CD14-positive monocyte (primary cell): ENCODE data around the gene DYSF. TPM values are rescaled to one million over a fixed set of nuclear protein-coding genes. Genes with fewer than 3 reads are reported as not detected.

Source experiments
- DNase-seq, 3 donors: peaks; one replicate each; pipeline ENCODE4 v3.0.0-alpha.2; 2011 to 2022
- H2AFZ ChIP-seq: 2 replicates; pipeline ENCODE4 v1.6.0; 2012; ENCODE audit warnings: mild to moderate bottlenecking, low read depth, low read length, inconsistent platforms; ENCODE audit not compliant: insufficient read depth, poor library complexity, severe bottlenecking
- H3K27ac ChIP-seq, 2 donors: 1 replicate in 1 of 2; 2 replicates in 1 of 2; pipeline ENCODE4 v1.5.1; 2012 to 2013; ENCODE audit warnings: low read length in 2 of 2, control low read depth in 1 of 2, inconsistent platforms in 1 of 2, low read depth in 1 of 2, mild to moderate bottlenecking in 1 of 2
- H3K27me3 ChIP-seq, 2 donors: one replicate each; pipeline versions ENCODE4 v1.6.0 to v1.6.1; 2011 to 2013; ENCODE audit warnings: low read length in 2 of 2; ENCODE audit not compliant: control insufficient read depth in 2 of 2, insufficient read depth in 2 of 2
- H3K36me3 ChIP-seq, 2 donors: replicated peaks in 1 of 2; 1 replicate in 1 of 2; 2 replicates in 1 of 2; pipeline versions ENCODE4 v1.5.1 to v1.6.1; 2012 to 2013; ENCODE audit warnings: low read length in 2 of 2, control low read depth in 1 of 2, inconsistent platforms in 1 of 2, mild to moderate bottlenecking in 1 of 2; ENCODE audit not compliant: insufficient read depth in 2 of 2, control insufficient read depth in 1 of 2
- H3K4me1 ChIP-seq, 2 donors: 1 replicate in 1 of 2; 2 replicates in 1 of 2; pipeline versions ENCODE4 v1.5.1 to v1.6.1; 2012 to 2013; ENCODE audit warnings: low read length in 2 of 2, control low read depth in 1 of 2, inconsistent platforms in 1 of 2, mild to moderate bottlenecking in 1 of 2, moderate library complexity in 1 of 2; ENCODE audit not compliant: insufficient read depth in 2 of 2, control insufficient read depth in 1 of 2
- H3K4me2 ChIP-seq: replicated peaks from 2 replicates; pipeline ENCODE3; 2012; ENCODE audit warnings: low read length, moderate library complexity, mild to moderate bottlenecking; ENCODE audit not compliant: poor library complexity, severe bottlenecking; ENCODE audit errors: extremely low read depth
- H3K4me3 ChIP-seq, 3 experiments: fragments of 200-600 bp in 1 of 3; sonication (generic) in 1 of 3; replicated peaks in 1 of 3; 1 replicate in 2 of 3; 2 replicates in 1 of 3; pipeline ENCODE4 v1.5.1; 2011 to 2013; ENCODE audit warnings: low read length in 3 of 3, mild to moderate bottlenecking in 3 of 3, control low read depth in 2 of 3, low read depth in 2 of 3, inconsistent platforms in 1 of 3, moderate library complexity in 1 of 3
- H3K79me2 ChIP-seq: 2 replicates; pipeline ENCODE4 v1.6.0; 2012; ENCODE audit warnings: mild to moderate bottlenecking, control low read depth, inconsistent platforms, low read length, moderate library complexity; ENCODE audit not compliant: insufficient read depth
- H3K9ac ChIP-seq: 2 replicates; pipeline ENCODE4 v1.6.0; 2017; ENCODE audit warnings: low read length, mild to moderate bottlenecking; ENCODE audit not compliant: insufficient read depth, poor library complexity, severe bottlenecking
- H3K9me3 ChIP-seq, 2 donors: replicated peaks in 1 of 2; 1 replicate in 1 of 2; 2 replicates in 1 of 2; pipeline versions ENCODE4 v1.5.1 to v1.6.1; 2012 to 2013; ENCODE audit warnings: low read length in 2 of 2, control low read depth in 1 of 2; ENCODE audit not compliant: control insufficient read depth in 1 of 2, insufficient read depth in 1 of 2
- H4K20me1 ChIP-seq: 2 replicates; pipeline ENCODE4 v1.6.0; 2012; ENCODE audit warnings: mild to moderate bottlenecking, low read length, control low read depth, moderate library complexity; ENCODE audit not compliant: insufficient read depth
- H3K27ac Mint-ChIP-seq, 7 donors: one replicate each; pipeline ENCODE4 v1.8.0; 2020; ENCODE audit warnings: mild to moderate bottlenecking in 7 of 7, mixed read lengths in 7 of 7, moderate library complexity in 6 of 7, inconsistent platforms in 2 of 7
- H3K27me3 Mint-ChIP-seq, 3 donors: one replicate each; pipeline ENCODE4 v1.8.0; 2021 to 2022; ENCODE audit warnings: low read depth in 3 of 3, mild to moderate bottlenecking in 3 of 3, mixed read lengths in 3 of 3, moderate library complexity in 3 of 3, inconsistent platforms in 1 of 3
- H3K36me3 Mint-ChIP-seq, 2 donors: one replicate each; pipeline ENCODE4 v1.8.0; 2020; ENCODE audit warnings: mixed read lengths in 2 of 2, inconsistent platforms in 1 of 2, mild to moderate bottlenecking in 1 of 2
- H3K4me1 Mint-ChIP-seq: one replicate; pipeline ENCODE4 v1.8.0; 2020; ENCODE audit warnings: mild to moderate bottlenecking, mixed read lengths
- H3K4me3 Mint-ChIP-seq, 2 donors: one replicate each; pipeline ENCODE4 v1.8.0; 2020; ENCODE audit warnings: mild to moderate bottlenecking in 2 of 2, mixed read lengths in 2 of 2, moderate library complexity in 1 of 2
- H3K9me3 Mint-ChIP-seq, 7 donors: one replicate each; pipeline ENCODE4 v1.8.0; 2020 to 2022; ENCODE audit warnings: mixed read lengths in 7 of 7, mild to moderate bottlenecking in 6 of 7, moderate library complexity in 6 of 7, inconsistent platforms in 2 of 7
- WGBS: methylation state at CpG from one replicate; pipeline ENCODE4 v1.1.5; 2013; ENCODE audit warnings: missing lambda C conversion rate; ENCODE audit not compliant: insufficient coverage; 5-methylcytosine and 5-hydroxymethylcytosine counted together
- intact Hi-C, 2 donors: fragments of 100-400 bp; cut with micrococcal nuclease; formaldehyde crosslinking; loops; one replicate each; pipeline versions ENCODE4 v1.15.0 to v1.15.1; 2023
- polyA plus RNA-seq, 3 donors: library from polyadenylated mRNA; depleted of rRNA in 1 of 3; unstranded in 2 of 3; stranded (reverse) in 1 of 3; fragments of 300-500 nt in 2 of 3; fragments of >200 nt in 1 of 3; fragmentation: Illumina TruSeq in 2 of 3; gene quantifications; 1 replicate in 2 of 3; 2 replicates in 1 of 3; pipeline ENCODE4 v1.2.3, GENCODE V29; 2012 to 2021
- TF ChIP-seq, protein P1 (sequence below): fragments of 200-600 bp; IDR thresholded peaks from one replicate; pipeline ENCODE4 v1.8.0; 2022; ENCODE audit warnings: antibody characterized with exemption, mild to moderate bottlenecking

DYSF gene
- polyA plus RNA-seq, 3 donors = 16.1 to 72.5 (median 31.2) TPM

- Mint-ChIP-seq H3K27ac (peak overlapping the region in 6 of 7 donors; percentile 14 to 80 (median 60)), H3K9me3 (peaks cover 0 to 2% (median 0%) of the 10 kb centered on the region in 7 donors), H3K4me3 (peak overlapping the region; percentile 84 to 91), H3K4me1 (peaks cover 84% of the 10 kb centered on the region), H3K36me3 (peaks cover 38 to 55% of the 10 kb centered on the region in 2 donors), H3K27me3 (peaks cover 3 to 10% (median 10%) of the 10 kb centered on the region in 3 donors)
- Histone ChIP-seq H3K79me2 (peaks cover 79% of the 10 kb centered on the region), H4K20me1 (peaks cover 65% of the 10 kb centered on the region), H3K36me3 (peaks cover 19 to 44% of the 10 kb centered on the region in 2 donors), H3K4me2 (peak overlapping the region; percentile 98), H3K9ac (peak overlapping the region; percentile 76), H3K4me3 (peak overlapping the region in 1 of 3 experiments; percentile 96), H3K27ac (peak overlapping the region in 1 of 2 donors; percentile 76), H3K4me1 (peaks cover 66 to 88% of the 10 kb centered on the region in 2 donors), H3K27me3 (no peaks in the 10 kb centered on the region), H2AFZ (no peak overlapping the region), H3K9me3 (no peaks in the 10 kb centered on the region)
- TF ChIP-seq, protein P1, sequence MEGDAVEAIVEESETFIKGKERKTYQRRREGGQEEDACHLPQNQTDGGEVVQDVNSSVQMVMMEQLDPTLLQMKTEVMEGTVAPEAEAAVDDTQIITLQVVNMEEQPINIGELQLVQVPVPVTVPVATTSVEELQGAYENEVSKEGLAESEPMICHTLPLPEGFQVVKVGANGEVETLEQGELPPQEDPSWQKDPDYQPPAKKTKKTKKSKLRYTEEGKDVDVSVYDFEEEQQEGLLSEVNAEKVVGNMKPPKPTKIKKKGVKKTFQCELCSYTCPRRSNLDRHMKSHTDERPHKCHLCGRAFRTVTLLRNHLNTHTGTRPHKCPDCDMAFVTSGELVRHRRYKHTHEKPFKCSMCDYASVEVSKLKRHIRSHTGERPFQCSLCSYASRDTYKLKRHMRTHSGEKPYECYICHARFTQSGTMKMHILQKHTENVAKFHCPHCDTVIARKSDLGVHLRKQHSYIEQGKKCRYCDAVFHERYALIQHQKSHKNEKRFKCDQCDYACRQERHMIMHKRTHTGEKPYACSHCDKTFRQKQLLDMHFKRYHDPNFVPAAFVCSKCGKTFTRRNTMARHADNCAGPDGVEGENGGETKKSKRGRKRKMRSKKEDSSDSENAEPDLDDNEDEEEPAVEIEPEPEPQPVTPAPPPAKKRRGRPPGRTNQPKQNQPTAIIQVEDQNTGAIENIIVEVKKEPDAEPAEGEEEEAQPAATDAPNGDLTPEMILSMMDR = no peak
- DNase-seq = no peak
- intact Hi-C loops = no loop called here
- WGBS = 74% methylated on average over 4 of the region's 6 CpGs
These were observed 2.6 kb downstream of the DYSF start for GRCh38 chr2:71455741-71456569.

DNA sequence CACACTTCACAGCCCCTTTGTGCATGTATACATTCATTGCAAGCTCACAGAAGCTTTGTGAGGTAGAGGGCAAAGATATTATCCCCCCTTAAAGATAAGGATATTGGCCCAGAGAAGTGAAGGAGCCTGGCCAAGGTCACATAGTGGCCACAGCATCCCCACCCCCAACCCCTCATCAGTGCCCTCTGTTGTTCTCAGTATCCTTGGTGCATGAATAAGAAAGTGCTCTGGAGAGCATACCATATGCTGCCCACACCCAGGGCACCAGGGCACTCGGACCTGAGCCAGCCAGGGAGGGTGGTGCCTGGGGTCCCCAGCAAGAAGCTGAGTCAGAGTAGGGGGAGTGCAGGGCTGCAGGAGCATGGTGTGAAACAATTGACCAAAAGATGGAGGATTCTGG, 3.3 kb downstream of the DYSF start:
- H3K79me2 ChIP-seq = peaks cover 86% of the 10 kb centered on the region
- DNase-seq = no peak
- H3K4me3 ChIP-seq = peak overlapping the region in 1 of 3 experiments; percentile 96
- H3K9ac ChIP-seq = peak overlapping the region; percentile 76
- peak overlapping the region in 1 of 2 donors; percentile 30 for H3K4me3 Mint-ChIP-seq
- no CpG with 5 or more reads among the region's 1 CpG for WGBS
- no peaks in the 10 kb centered on the region for H3K9me3 ChIP-seq
- peaks cover 45 to 61% of the 10 kb centered on the region in 2 donors for H3K36me3 Mint-ChIP-seq
- no peaks in the 10 kb centered on the region for H3K27me3 ChIP-seq
- peaks cover 72% of the 10 kb centered on the region for H4K20me1 ChIP-seq
- H2AFZ ChIP-seq = no peak overlapping the region
- peak overlapping the region in 1 of 2 donors; percentile 76 for H3K27ac ChIP-seq
- peaks cover 19 to 51% of the 10 kb centered on the region in 2 donors for H3K36me3 ChIP-seq
- TF ChIP-seq, protein P1 = no peak
- H3K4me2 ChIP-seq = peak overlapping the region; percentile 98
- intact Hi-C loops = no loop called here
- peak overlapping the region in 1 of 7 donors; percentile 37 for H3K27ac Mint-ChIP-seq
- peaks cover 83% of the 10 kb centered on the region for H3K4me1 Mint-ChIP-seq
- peaks cover 59 to 83% of the 10 kb centered on the region in 2 donors for H3K4me1 ChIP-seq
- peaks cover 0 to 7% (median 4%) of the 10 kb centered on the region in 7 donors for H3K9me3 Mint-ChIP-seq
- peaks cover 2 to 11% (median 9%) of the 10 kb centered on the region in 3 donors for H3K27me3 Mint-ChIP-seq
